ENCODE data around the gene IRF4. TPM values are rescaled to one million over a fixed set of nuclear protein-coding genes. Genes with fewer than 3 reads are reported as not detected.
A peak's percentile ranks its signal among the peaks of the same experiment; 100 is the strongest.

Gene IRF4
- total RNA-seq = 1.3 TPM

DNA sequence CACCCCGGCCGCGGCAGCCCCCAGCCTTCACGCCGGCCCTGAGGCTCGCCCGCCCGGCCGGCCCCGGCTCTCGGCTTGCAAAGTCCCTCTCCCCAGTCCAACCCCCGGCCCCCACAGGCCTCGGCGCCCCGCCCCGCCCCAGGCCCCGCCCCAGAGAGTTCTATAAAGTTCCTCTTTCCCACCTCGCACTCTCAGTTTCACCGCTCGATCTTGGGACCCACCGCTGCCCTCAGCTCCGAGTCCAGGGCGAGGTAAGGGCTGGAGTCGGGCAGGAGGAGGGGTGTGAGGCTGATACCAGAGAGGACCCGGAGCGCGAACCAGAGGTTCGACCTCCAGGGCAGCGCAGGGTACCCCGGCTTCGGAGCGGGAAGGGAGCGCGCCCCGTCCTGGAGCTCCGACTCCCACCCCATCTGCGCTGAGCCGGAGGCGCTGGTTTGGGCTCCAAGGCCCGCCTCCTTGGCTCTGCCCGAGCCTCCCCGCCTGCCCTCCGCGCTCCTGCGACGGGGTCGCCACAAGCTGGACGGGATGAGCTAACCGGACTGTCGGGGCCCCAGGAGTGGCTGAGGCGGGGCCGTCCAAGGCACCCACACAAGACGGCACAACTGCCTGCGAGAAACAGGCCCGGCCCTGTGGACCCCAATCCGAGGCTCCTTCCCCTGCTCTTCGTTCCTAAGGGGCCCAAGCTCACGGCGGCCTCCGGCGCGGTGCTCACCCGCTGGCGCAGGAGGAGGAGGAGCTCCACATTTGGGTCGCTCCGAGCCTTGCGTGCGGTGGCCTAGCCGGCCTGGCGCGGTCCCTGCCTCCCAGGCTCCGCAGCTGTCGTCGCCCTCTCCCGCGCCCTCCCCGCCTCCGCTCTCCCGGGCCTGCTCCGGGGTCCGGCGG is at the start of gene IRF4:
Gene IRF4 (plus strand): TSS at position 194 of the 882 bp plus-strand sequence. CDS start 1,401 bp downstream, outside the sequence.
- TF ChIP-seq, protein P1, sequence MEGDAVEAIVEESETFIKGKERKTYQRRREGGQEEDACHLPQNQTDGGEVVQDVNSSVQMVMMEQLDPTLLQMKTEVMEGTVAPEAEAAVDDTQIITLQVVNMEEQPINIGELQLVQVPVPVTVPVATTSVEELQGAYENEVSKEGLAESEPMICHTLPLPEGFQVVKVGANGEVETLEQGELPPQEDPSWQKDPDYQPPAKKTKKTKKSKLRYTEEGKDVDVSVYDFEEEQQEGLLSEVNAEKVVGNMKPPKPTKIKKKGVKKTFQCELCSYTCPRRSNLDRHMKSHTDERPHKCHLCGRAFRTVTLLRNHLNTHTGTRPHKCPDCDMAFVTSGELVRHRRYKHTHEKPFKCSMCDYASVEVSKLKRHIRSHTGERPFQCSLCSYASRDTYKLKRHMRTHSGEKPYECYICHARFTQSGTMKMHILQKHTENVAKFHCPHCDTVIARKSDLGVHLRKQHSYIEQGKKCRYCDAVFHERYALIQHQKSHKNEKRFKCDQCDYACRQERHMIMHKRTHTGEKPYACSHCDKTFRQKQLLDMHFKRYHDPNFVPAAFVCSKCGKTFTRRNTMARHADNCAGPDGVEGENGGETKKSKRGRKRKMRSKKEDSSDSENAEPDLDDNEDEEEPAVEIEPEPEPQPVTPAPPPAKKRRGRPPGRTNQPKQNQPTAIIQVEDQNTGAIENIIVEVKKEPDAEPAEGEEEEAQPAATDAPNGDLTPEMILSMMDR (IDR thresholded peaks at IDR 0.05) = no peak
- H3K27ac ChIP-seq = no peak within 1 kb of the TSS
- H3K9me3 ChIP-seq = no peaks in the 10 kb centered on the region
- H3K4me3 ChIP-seq = peak within 1 kb of the TSS; percentile 50 to 59
- no peak for DNase-seq (ENCODE audit: low spot score in 2 of 2)
- peaks cover 0 to 6% of the 10 kb centered on the region in 2 donors for H3K4me1 ChIP-seq
- no peaks in the 10 kb centered on the region for H3K36me3 ChIP-seq
- intact Hi-C loops (cut with DNase I) = no loop called here
- peaks cover 10% of the 10 kb centered on the region for H3K27me3 ChIP-seq

DNA sequence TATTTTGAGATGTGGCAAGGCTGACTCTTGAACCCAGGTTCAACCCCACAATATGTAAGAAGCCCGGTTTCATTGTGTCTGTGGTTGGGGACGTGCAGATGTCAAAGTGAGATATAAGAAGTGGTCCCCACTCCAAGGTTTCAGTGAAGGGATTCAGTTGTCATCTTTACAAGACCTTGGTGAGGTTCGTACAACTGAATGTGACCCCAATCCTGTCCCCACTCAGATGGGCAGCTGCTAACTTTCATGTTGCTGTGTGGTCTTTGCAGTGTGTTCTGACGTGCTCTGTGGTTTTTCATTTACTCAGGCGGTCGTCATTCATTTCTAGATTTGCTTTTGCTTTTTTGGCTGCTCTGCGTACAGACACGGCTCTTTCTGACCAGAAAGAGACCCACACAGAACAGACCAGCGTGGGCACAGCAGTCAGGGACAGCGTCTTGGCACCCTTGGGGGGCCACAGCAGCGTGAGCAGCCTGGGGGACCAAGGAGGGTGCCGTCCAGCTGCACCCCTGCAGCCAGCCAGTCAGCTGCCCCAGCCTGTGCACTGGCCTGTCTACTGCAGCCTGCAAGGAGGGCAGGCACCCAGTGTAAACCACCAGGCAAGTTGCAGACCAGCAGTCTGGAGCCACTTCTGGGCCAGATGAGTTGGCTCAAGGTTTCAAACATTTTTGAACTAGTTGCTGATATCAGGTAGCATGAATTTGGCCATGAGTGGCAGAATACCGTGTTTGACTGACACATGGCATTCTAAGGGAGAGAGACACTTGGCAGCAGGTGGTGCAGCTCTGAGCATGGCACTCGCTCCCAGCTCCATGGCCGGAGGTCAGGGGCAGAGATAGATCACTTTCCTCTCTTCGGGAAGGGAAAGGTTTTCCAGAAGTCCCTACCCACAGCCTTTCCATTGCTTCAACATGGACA is 49.4 kb upstream of the IRF4 start:
- TF ChIP-seq, protein P1 (IDR thresholded peaks at IDR 0.05) = no peak
- no peaks in the 10 kb centered on the region for H3K27me3 ChIP-seq
- intact Hi-C loops (cut with DNase I) = no loop called here
- H3K4me1 ChIP-seq = no peaks in the 10 kb centered on the region
- no peak overlapping the region for H3K4me3 ChIP-seq
- H3K27ac ChIP-seq = no peak overlapping the region
- no peaks in the 10 kb centered on the region for H3K9me3 ChIP-seq
- no peak for DNase-seq (ENCODE audit: low spot score in 2 of 2)
- no peaks in the 10 kb centered on the region for H3K36me3 ChIP-seq

DNA sequence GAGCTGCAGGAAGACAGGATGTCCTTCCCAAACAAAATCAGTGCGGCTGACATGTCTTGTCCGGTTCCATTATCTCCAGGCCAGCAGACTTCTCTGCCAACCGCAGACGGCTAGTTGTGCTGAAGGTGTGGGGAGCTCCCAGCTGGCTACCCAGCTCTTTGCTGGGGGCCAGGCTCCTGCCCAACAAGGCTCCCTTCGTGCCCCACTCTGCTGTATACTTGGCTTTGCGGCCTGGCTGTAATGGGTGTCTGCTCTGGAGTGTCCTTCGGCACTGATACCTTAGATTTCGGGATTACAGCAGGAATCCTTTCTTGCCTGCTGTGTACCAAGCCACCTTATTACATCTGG is 48.7 kb upstream of the IRF4 start:
- intact Hi-C loops (cut with DNase I) = no loop called here
- Histone ChIP-seq H3K36me3 (peaks cover 0 to 1% of the 10 kb centered on the region in 2 donors), H3K4me3 (no peak overlapping the region), H3K27me3 (no peaks in the 10 kb centered on the region), H3K4me1 (no peaks in the 10 kb centered on the region), H3K9me3 (no peaks in the 10 kb centered on the region), H3K27ac (no peak overlapping the region)
- DNase-seq (ENCODE audit: low spot score in 2 of 2) = peak in 1 of 2 donors; percentile 62
- TF ChIP-seq, protein P1 (IDR thresholded peaks at IDR 0.05) = no peak

DNA sequence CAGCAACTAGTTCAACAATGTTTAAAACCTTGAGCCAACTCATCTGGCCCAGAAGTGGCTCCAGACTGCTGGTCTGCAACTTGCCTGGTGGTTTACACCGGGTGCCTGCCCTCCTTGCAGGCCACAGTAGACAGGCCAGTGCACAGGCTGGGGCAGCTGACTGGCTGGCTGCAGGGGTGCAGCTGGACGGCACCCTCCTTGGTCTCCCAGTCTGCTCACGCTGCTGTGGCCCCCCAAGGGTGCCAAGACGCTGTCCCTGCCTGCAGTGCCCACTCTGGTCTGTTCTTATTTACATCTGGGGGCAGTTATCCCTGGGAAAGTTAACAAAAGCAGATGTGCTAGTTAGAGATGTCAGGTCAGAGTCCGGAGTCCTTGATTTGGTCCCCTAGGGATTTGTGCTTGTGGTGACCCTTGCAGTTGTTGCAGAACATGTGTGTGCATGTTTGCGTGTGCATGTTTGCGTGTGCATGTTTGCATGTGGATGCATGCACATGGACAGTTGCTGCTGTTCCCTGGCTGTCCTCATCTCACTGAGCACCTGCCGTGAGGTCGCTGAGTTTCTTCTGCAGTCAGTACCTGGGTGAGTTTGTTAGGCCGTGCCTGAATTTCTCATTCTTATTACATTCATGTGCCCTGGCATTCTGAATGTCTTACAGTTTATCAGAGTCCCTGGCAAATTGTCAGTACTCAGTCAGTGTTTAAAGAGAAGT is 48.2 kb upstream of the IRF4 start:
- intact Hi-C loops (cut with DNase I) = no loop called here

More for the DNA sequence above, 48.2 kb upstream of the IRF4 start:
- Histone ChIP-seq H3K4me3 (no peak overlapping the region), H3K27ac (no peak overlapping the region), H3K27me3 (no peaks in the 10 kb centered on the region), H3K36me3 (peaks cover 4 to 7% of the 10 kb centered on the region in 2 donors), H3K4me1 (no peaks in the 10 kb centered on the region), H3K9me3 (no peaks in the 10 kb centered on the region)
- TF ChIP-seq, protein P1 (IDR thresholded peaks at IDR 0.05) = peak in 1 of 3 experiments; percentile 3
- no peak for DNase-seq (ENCODE audit: low spot score in 2 of 2)
